ENCODE data around the gene AHCYL2. TPM values are rescaled to one million over a fixed set of nuclear protein-coding genes. Genes with fewer than 3 reads are reported as not detected.

AHCYL2 gene
- total and polyA plus RNA-seq, 2 experiments from 2014 or later = 7.8 to 29.4 TPM

- Histone ChIP-seq H3K9me2 (ENCODE audit: insufficient read depth) (no peaks in the 10 kb centered on the region), H3K4me3 (no peak overlapping the region), H3K79me2 (replicated peaks; ENCODE audit: insufficient read depth) (peaks cover 62% of the 10 kb centered on the region), H3K4me1 (ENCODE audit: insufficient read depth) (peaks cover 34% of the 10 kb centered on the region), H4K20me1 (replicated peaks; ENCODE audit: insufficient read depth) (no peaks in the 10 kb centered on the region; the same call in 1 of the 2 replicates), H3K36me3 (ENCODE audit: insufficient read depth) (no peaks in the 10 kb centered on the region), H3K27me3 (ENCODE audit: insufficient read depth) (no peaks in the 10 kb centered on the region), H3K4me2 (no peak overlapping the region), H2AFZ (no peak overlapping the region), H3K27ac (ENCODE audit: low read depth) (no peak overlapping the region), H3F3A (replicated peaks; ENCODE audit: low read depth) (no peaks in the 10 kb centered on the region)
- DNase-seq (ENCODE audit: low spot score) (no peak), ATAC-seq (no peak)
- Mint-ChIP-seq H3K27me3 (ENCODE audit: insufficient read depth, low read depth, poor library complexity) (peaks cover 7% of the 10 kb centered on the region), H3K9me3 (no peaks in the 10 kb centered on the region), H3K4me1 (peaks cover 45% of the 10 kb centered on the region), H3K4me3 (no peak overlapping the region), H3K27ac (no peak overlapping the region; the same call in 1 of the 2 replicates), H3K36me3 (ENCODE audit: low read depth) (no peaks in the 10 kb centered on the region)
- TF ChIP-seq, protein P1, sequence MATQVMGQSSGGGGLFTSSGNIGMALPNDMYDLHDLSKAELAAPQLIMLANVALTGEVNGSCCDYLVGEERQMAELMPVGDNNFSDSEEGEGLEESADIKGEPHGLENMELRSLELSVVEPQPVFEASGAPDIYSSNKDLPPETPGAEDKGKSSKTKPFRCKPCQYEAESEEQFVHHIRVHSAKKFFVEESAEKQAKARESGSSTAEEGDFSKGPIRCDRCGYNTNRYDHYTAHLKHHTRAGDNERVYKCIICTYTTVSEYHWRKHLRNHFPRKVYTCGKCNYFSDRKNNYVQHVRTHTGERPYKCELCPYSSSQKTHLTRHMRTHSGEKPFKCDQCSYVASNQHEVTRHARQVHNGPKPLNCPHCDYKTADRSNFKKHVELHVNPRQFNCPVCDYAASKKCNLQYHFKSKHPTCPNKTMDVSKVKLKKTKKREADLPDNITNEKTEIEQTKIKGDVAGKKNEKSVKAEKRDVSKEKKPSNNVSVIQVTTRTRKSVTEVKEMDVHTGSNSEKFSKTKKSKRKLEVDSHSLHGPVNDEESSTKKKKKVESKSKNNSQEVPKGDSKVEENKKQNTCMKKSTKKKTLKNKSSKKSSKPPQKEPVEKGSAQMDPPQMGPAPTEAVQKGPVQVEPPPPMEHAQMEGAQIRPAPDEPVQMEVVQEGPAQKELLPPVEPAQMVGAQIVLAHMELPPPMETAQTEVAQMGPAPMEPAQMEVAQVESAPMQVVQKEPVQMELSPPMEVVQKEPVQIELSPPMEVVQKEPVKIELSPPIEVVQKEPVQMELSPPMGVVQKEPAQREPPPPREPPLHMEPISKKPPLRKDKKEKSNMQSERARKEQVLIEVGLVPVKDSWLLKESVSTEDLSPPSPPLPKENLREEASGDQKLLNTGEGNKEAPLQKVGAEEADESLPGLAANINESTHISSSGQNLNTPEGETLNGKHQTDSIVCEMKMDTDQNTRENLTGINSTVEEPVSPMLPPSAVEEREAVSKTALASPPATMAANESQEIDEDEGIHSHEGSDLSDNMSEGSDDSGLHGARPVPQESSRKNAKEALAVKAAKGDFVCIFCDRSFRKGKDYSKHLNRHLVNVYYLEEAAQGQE (IDR thresholded peaks at IDR 0.05; ENCODE audit: unreplicated experiment) = no peak
- no peak for TF ChIP-seq EZH2phosphoT487 (IDR thresholded peaks at IDR 0.05; ENCODE audit: unreplicated experiment)
- TF ChIP-seq ETS1 (IDR thresholded peaks at IDR 0.05) = no peak
- no peak for TF ChIP-seq CTCF (conservative IDR thresholded peaks at IDR 0.05; ENCODE audit: low read depth in 2 of 2)
- no peak for TF ChIP-seq JUNB (IDR thresholded peaks at IDR 0.05; ENCODE audit: unreplicated experiment)
- TF ChIP-seq CREB1 (CRISPR knock-in tag; IDR thresholded peaks at IDR 0.05; ENCODE audit: low read depth) = no peak
- no peak for TF ChIP-seq POLR2AphosphoS5 (IDR thresholded peaks at IDR 0.05; ENCODE audit: low read depth)
- no peak for TF ChIP-seq STAT1 (IDR thresholded peaks at IDR 0.05; ENCODE audit: unreplicated experiment)
- TF ChIP-seq ZNF331 (CRISPR knock-in tag; IDR thresholded peaks at IDR 0.05; ENCODE audit: low read depth) = no peak
- TF ChIP-seq ZNF462 (CRISPR knock-in tag; IDR thresholded peaks at IDR 0.05) = no peak
- no peak for TF ChIP-seq NANOG (IDR thresholded peaks at IDR 0.05; ENCODE audit: borderline replicate concordance)
- no peak for TF ChIP-seq ZNF114 (CRISPR knock-in tag; IDR thresholded peaks at IDR 0.05)
- TF ChIP-seq EZH2 (IDR thresholded peaks at IDR 0.05; ENCODE audit: low read depth, unreplicated experiment) = no peak
Observed at GRCh38 chr7:129255800-129256199, 31.0 kb downstream of the AHCYL2 start.

Measured in GM23338 (cell line).